Fibroblast of lung (primary cell): ENCODE data around the gene PI4KB. TPM values are rescaled to one million over a fixed set of nuclear protein-coding genes. Genes with fewer than 3 reads are reported as not detected.
A peak's percentile ranks its signal among the peaks of the same experiment; 100 is the strongest.

ENCODE experiments used
- DNase-seq, 2 donors: peaks; one replicate each; pipeline versions ENCODE4 v3.0.0 to v3.0.0-alpha.2; 2010; ENCODE audit warnings: low read depth in 2 of 2
- H2AFZ ChIP-seq: 2 replicates; pipeline ENCODE4 v1.5.1; 2012; ENCODE audit warnings: low read length, control low read depth, inconsistent platforms
- H3K27ac ChIP-seq: 2 replicates; pipeline ENCODE4 v1.5.1; 2011; ENCODE audit warnings: low read length, control low read depth; ENCODE audit not compliant: insufficient read depth
- H3K27me3 ChIP-seq: 2 replicates; pipeline ENCODE4 v1.5.1; 2011; ENCODE audit warnings: mild to moderate bottlenecking, low read length; ENCODE audit not compliant: control insufficient read depth, insufficient read depth
- H3K36me3 ChIP-seq: 2 replicates; pipeline ENCODE4 v1.5.1; 2011; ENCODE audit warnings: low read length; ENCODE audit not compliant: control insufficient read depth, insufficient read depth
- H3K4me1 ChIP-seq: 2 replicates; pipeline ENCODE4 v1.5.1; 2011; ENCODE audit warnings: low read length; ENCODE audit not compliant: control insufficient read depth, insufficient read depth; ENCODE audit errors: extremely low read depth
- H3K4me2 ChIP-seq: 2 replicates; pipeline ENCODE4 v1.5.1; 2011; ENCODE audit warnings: low read length, control low read depth; ENCODE audit not compliant: insufficient read depth; ENCODE audit errors: extremely low read depth
- H3K4me3 ChIP-seq, 4 experiments: fragments of 200-600 bp in 1 of 4; sonication (generic) in 1 of 4; replicated peaks in 1 of 4; 2 replicates each; pipeline ENCODE4 v1.5.1; 2011 to 2016; ENCODE audit warnings: low read length in 4 of 4, low read depth in 3 of 4, mild to moderate bottlenecking in 3 of 4, control low read depth in 2 of 4, inconsistent platforms in 1 of 4, mixed read lengths in 1 of 4; ENCODE audit not compliant: insufficient read depth in 1 of 4; ENCODE audit errors: control extremely low read depth in 1 of 4
- H3K79me2 ChIP-seq: 2 replicates; pipeline ENCODE4 v1.5.1; 2012; ENCODE audit warnings: mild to moderate bottlenecking, low read length, inconsistent platforms; ENCODE audit not compliant: control insufficient read depth, insufficient read depth
- H3K9ac ChIP-seq: 2 replicates; pipeline ENCODE4 v1.5.1; 2011; ENCODE audit warnings: mild to moderate bottlenecking, low read length, control low read depth; ENCODE audit not compliant: insufficient read depth
- H3K9me3 ChIP-seq: 2 replicates; pipeline ENCODE4 v1.5.1; 2012; ENCODE audit warnings: low read depth, low read length; ENCODE audit not compliant: control insufficient read depth, insufficient read depth
- H4K20me1 ChIP-seq: 2 replicates; pipeline ENCODE4 v1.5.1; 2011; ENCODE audit warnings: low read length; ENCODE audit not compliant: control insufficient read depth, insufficient read depth; ENCODE audit errors: extremely low read depth
- EZH2 ChIP-seq: IDR thresholded peaks from 2 replicates; pipeline ENCODE4 v1.5.1; 2012; ENCODE audit warnings: low read length, control low read depth, mild to moderate bottlenecking; ENCODE audit errors: missing control alignments
- polyA plus RNA-seq, 2 donors: library from polyadenylated mRNA; depleted of rRNA in 1 of 2; stranded (reverse) in 1 of 2; unstranded in 1 of 2; fragments of >200 nt; gene quantifications; 2 replicates each; pipeline ENCODE4 v1.2.1, GENCODE V29; 2011 to 2012; ENCODE audit warnings: missing spikeins in 1 of 2
- total RNA-seq: library from RNA; depleted of rRNA; stranded (reverse); fragments of >200 nt; gene quantifications from 2 replicates; pipeline ENCODE4 v1.2.1, GENCODE V29; 2014
- TF ChIP-seq, protein P1 (sequence below), 2 donors: IDR thresholded peaks in 1 of 2; conservative IDR thresholded peaks in 1 of 2; 1 replicate in 1 of 2; 2 replicates in 1 of 2; pipeline ENCODE4 v1.5.1; 2011 to 2012; ENCODE audit warnings: low read length in 2 of 2, control low read depth in 1 of 2, inconsistent platforms in 1 of 2, low read depth in 1 of 2, mild to moderate bottlenecking in 1 of 2

PI4KB gene
- total and polyA plus RNA-seq, 2 donors (not counting 1 experiment from before 2014, with no cell fraction given) = 65.7 to 75.4 TPM

DNA sequence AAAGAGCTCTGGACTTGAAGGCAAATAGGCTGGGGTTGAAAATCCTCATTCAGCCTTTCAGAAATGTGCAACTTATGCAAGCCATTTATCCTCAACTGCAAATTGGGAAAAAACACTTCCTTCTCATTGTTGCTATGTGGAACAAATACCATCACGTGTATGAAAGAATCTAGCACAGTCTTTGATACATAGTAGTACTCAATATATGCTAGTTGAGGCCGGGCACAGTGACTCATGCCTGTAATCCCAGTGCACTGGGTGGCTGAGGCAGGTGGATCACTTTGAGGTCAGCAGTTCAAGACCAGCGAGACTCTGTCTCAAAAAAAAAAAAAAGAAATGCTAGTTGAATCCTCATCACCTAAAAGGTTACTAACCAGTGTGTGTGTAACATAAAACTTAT is 8.2 kb downstream of the PI4KB start:
- Histone ChIP-seq H3K36me3 (peaks cover 10% of the 10 kb centered on the region), H3K79me2 (peaks cover 26% of the 10 kb centered on the region), H3K27me3 (no peaks in the 10 kb centered on the region)

DNA sequence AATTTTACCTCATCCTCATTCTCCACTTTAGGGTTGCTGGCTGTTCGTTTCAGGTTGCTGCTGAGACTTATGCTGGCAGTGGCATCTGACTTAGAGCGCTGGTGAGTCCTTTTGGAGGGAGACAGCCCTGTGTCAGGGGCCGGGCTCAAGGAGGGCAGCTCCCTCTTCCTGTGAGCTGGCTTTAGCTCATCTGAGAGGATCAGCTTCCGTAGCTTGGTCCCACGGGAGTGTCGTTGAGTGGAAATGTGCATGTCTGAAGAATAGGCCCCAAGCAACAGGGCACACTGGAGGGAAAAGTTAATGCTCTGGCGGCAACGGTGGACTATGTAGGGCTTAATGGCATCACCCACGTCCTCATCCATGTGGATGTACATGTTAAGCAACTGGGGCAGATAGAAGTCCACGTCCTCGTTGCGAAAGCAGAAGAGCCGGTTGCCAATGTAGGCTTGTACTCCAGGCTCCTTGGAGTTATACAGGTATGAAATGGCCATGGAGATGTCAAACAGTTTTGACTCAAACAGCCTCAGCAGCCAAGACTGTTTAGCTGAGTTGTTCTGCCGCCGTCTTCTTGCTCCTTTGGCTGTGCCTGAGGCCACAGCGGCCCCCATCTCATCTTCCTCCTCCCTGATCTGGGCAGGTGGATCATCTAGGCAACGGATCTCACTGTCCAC is 11.5 kb downstream of the PI4KB start:
- Histone ChIP-seq H3K9ac (no peak overlapping the region), H3K27me3 (no peaks in the 10 kb centered on the region), H3K4me1 (peaks cover 35% of the 10 kb centered on the region), H3K4me3 (no peak overlapping the region), H3K9me3 (no peaks in the 10 kb centered on the region), H2AFZ (no peak overlapping the region), H3K4me2 (no peak overlapping the region), H3K79me2 (peaks cover 23% of the 10 kb centered on the region), H4K20me1 (no peaks in the 10 kb centered on the region), H3K27ac (no peak overlapping the region), H3K36me3 (peaks cover 14% of the 10 kb centered on the region)
- DNase-seq = no peak
- TF ChIP-seq EZH2 = no peak
- TF ChIP-seq, protein P1, sequence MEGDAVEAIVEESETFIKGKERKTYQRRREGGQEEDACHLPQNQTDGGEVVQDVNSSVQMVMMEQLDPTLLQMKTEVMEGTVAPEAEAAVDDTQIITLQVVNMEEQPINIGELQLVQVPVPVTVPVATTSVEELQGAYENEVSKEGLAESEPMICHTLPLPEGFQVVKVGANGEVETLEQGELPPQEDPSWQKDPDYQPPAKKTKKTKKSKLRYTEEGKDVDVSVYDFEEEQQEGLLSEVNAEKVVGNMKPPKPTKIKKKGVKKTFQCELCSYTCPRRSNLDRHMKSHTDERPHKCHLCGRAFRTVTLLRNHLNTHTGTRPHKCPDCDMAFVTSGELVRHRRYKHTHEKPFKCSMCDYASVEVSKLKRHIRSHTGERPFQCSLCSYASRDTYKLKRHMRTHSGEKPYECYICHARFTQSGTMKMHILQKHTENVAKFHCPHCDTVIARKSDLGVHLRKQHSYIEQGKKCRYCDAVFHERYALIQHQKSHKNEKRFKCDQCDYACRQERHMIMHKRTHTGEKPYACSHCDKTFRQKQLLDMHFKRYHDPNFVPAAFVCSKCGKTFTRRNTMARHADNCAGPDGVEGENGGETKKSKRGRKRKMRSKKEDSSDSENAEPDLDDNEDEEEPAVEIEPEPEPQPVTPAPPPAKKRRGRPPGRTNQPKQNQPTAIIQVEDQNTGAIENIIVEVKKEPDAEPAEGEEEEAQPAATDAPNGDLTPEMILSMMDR (conservative IDR thresholded peaks at IDR 0.05 in 1 of 2, IDR thresholded peaks at IDR 0.05 in 1 of 2; ENCODE audit: low read depth in 1 of 2, low read length in 2 of 2) = no peak

More for the DNA sequence above, 8.2 kb downstream of the PI4KB start:
- Histone ChIP-seq H3K9ac (no peak overlapping the region), H2AFZ (no peak overlapping the region), H4K20me1 (no peaks in the 10 kb centered on the region), H3K4me2 (no peak overlapping the region), H3K27ac (no peak overlapping the region), H3K9me3 (no peaks in the 10 kb centered on the region), H3K4me3 (no peak overlapping the region), H3K4me1 (peaks cover 7% of the 10 kb centered on the region)
- no peak for TF ChIP-seq EZH2
- TF ChIP-seq, protein P1 (conservative IDR thresholded peaks at IDR 0.05 in 1 of 2, IDR thresholded peaks at IDR 0.05 in 1 of 2; ENCODE audit: low read depth in 1 of 2, low read length in 2 of 2) = no peak
- peak in 1 of 2 donors; percentile 8 for DNase-seq

DNA sequence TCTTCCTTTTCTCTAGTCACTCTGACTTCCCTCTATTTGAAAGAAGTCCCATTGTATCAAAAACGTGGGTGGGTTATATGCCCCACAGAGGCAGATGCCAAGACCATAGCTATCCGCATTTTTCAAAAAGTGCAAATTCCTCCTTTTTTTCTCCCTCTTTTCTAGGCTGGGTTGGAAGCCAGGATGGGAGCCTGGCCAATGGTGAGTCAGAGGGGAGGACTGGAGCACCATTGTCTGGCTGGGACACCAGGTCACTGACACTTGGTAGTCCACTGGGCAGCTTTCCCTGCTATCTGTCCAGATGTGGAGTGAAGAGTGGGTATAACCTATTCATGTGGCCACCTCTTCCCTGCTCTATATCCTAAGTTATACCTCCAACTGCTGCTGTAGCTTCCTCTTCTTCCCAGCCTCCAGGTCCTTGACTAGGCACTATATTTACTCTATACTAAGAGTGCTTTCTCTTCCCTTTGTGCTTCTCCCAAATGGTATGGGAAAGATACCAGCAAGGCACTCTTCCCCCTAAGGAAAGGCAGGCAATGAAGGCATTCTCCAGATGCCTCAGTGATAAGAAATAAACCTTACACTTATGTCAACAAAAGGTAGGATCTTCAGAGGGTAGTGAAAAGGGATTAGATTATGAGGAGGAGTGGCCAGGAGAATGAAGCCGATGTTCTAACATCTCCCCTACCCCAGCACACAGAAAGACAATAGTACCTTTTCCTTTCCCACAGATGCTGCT is 12.9 kb downstream of the PI4KB start:
- peaks cover 49% of the 10 kb centered on the region for H3K4me1 ChIP-seq
- peak overlapping the region; percentile 95 for H3K27ac ChIP-seq
- no peaks in the 10 kb centered on the region for H3K9me3 ChIP-seq
- peak; percentile 88 to 92 for DNase-seq
- TF ChIP-seq, protein P1 (conservative IDR thresholded peaks at IDR 0.05 in 1 of 2, IDR thresholded peaks at IDR 0.05 in 1 of 2; ENCODE audit: low read depth in 1 of 2, low read length in 2 of 2) = no peak
- no peak for TF ChIP-seq EZH2
- no peaks in the 10 kb centered on the region for H4K20me1 ChIP-seq
- H3K27me3 ChIP-seq = no peaks in the 10 kb centered on the region
- no peak overlapping the region for H3K9ac ChIP-seq
- no peak overlapping the region for H2AFZ ChIP-seq
- peaks cover 25% of the 10 kb centered on the region for H3K79me2 ChIP-seq
- H3K4me3 ChIP-seq = peak overlapping the region in 1 of 4 experiments; percentile 20
- peaks cover 12% of the 10 kb centered on the region for H3K36me3 ChIP-seq
- H3K4me2 ChIP-seq = peak overlapping the region; percentile 59
